HG03342 (cell line): ENCODE data around the gene RAPGEF1.

Experiments used
- ATAC-seq: cut with Tn5 transposase; IDR thresholded peaks from one replicate; pipeline ENCODE4 v1.9.1; 2021; ENCODE audit warnings: mild to moderate bottlenecking, moderate library complexity; ENCODE audit not compliant: unreplicated experiment

The RAPGEF1 gene, protein sequence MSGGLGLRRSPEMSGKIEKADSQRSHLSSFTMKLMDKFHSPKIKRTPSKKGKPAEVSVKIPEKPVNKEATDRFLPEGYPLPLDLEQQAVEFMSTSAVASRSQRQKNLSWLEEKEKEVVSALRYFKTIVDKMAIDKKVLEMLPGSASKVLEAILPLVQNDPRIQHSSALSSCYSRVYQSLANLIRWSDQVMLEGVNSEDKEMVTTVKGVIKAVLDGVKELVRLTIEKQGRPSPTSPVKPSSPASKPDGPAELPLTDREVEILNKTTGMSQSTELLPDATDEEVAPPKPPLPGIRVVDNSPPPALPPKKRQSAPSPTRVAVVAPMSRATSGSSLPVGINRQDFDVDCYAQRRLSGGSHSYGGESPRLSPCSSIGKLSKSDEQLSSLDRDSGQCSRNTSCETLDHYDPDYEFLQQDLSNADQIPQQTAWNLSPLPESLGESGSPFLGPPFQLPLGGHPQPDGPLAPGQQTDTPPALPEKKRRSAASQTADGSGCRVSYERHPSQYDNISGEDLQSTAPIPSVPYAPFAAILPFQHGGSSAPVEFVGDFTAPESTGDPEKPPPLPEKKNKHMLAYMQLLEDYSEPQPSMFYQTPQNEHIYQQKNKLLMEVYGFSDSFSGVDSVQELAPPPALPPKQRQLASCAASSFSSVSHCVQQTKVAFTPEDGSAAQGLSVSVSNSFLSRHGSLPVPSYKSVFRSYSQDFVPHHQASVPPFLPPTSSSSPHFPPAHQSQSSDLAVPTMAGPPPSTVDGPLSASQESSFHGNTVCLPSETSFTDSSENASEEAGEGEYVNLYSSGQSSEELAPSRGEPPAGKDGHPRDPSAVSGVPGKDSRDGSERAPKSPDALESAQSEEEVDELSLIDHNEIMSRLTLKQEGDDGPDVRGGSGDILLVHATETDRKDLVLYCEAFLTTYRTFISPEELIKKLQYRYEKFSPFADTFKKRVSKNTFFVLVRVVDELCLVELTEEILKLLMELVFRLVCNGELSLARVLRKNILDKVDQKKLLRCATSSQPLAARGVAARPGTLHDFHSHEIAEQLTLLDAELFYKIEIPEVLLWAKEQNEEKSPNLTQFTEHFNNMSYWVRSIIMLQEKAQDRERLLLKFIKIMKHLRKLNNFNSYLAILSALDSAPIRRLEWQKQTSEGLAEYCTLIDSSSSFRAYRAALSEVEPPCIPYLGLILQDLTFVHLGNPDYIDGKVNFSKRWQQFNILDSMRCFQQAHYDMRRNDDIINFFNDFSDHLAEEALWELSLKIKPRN (N-terminal part only)

DNA sequence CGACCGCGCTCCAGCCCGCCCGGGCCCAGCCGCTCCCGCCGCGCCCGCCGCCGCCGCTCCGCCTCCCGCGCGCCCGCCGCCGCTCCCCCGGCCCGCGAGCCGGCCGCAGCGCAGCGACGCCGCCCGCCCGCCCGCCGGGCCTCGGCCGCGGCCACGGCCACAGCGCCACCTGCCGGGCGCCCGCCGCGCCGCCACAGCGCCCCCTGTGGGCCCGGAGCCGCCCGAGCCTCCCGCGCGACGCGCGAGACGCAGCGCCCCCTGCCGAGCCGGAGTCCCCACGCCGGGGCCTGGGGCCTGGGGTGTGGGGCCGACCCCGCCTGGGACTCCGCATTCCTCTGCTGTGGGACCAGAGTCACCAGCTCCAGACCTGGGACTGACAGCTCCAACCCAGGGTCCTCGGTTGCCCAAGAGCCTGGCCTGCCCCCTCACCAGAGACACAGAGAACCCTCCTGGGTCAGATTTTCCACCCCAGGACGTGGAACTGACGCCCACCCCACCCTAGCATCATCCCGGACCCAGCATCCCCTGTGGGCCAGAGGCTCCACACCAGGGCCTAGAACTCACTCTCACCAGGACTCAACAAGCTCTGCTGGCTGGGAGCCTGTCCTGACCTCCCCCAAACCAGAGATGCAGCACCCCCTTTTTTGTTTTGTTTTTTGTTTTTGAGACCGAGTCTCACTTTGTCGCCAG, at the start of gene RAPGEF1:
RAPGEF1 (minus strand) TSS at position 118 of the 690 bp plus-strand sequence. CDS start 246 bp downstream, outside the sequence.
- ATAC-seq, result peak; percentile 46

DNA sequence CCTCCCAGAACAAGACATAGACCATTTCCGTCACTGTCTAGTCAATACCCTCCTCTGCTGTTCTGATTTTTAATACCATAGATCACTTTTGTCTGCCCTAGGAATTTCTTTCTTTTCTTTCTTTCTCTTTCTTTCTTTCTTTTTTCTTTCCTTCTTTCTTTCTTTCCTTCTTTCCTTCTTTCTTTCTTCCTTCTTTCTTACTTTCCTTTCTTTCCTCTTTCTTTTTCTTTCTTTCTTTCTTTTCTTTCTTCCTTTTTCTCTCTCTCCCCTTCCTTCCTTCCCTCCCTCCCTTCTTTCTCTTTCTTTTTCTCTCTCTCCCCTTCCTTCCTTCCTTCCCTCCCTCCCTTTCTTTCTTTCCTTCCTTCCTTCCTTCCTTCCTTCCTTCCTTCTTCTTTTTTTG, 49.0 kb upstream of the RAPGEF1 start:
- no peak for ATAC-seq

DNA sequence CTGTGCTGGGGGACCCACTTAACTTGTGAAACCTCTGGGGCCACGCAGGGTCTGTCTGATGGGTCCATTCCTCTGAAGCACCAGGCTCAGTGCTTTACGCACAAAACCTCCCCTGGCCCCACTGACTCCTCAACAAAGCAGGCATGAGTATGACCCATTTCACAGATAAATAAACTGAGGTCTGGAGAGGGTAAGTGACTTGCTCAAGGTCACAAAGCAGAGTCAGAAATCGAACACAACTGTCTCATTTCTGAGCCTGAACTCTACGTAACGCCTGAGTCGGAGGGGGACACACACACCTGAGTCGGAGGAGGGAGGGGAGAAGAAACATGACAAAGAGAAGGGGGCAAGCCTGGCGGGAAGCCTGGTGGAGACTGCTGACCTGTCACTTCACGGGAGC, 48.0 kb upstream of the RAPGEF1 start:
- no peak for ATAC-seq

DNA sequence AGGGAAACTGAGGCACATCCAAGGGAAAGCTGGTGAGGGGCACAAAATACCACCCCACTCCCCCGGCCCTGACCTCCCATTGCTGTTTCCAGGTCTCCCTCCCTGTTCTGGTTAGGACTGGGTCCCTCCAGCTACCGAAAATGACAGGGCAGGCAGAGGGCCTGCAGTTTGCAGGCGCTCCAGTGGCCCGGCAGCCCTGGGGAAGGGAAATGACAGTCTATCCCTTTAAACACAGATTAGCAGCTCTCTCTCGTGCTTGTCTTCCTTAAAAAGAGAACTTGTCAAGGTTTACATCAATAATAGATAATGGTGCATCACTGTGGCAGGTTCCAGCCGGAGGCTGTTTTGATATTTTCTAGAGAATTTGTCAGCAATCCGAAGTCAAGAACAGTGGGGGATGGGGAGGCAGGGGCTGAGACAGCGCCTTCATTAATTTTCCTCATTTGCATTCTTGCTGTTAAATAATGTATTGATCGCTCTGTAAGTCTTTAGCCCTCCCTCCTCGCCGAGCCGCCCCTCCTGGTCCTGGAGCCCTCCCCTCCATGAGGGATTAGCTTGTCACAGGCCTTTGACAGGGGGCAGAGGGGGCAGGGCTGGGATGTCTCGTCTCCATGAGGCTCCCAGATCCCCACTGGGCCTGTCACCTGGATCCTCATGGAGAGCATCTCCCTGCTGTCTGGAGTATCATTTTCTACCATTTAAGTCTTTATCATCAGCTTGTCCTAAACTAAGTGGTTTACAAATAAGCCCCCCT, 45.0 kb upstream of the RAPGEF1 start:
- no peak for ATAC-seq

DNA sequence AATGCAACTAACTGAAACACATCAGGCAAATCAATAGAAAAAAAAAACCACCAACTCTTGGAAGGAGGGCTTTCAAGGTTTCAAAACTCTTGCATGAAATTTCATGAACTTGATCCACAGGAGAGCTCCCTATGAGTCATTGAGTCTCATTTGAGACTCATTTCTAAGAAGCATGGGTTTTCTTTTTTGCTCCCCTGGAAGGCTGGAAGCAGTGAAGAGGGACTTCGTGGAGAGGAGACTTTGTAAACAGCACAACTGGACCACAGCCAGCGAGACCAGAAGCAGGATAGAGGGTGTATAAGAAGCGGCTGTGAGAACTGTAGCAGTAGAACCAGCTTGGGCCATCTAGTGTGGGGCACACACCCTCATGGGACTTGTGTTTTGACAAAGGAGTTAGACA, 41.2 kb upstream of the RAPGEF1 start:
- ATAC-seq, result no peak

DNA sequence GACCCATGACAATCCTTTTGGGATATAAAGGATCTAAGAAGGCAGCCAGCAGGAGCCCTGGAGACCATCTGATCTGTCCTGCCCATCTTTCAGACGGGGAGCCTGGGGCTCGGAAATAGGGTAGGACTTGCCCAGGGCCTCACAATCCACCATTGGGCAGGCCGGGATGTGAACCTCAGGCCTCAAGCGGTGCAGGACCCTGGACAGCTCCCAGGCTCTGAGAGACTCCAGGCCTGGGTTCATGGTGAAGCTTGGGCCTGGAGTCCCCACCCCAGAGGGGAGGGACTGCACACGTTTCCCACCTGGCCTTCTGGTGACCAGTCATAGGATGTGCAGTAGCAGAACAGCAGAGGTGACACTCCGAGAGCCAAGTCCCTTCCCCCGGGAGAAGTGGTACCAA, 36.6 kb upstream of the RAPGEF1 start:
- no peak for ATAC-seq

DNA sequence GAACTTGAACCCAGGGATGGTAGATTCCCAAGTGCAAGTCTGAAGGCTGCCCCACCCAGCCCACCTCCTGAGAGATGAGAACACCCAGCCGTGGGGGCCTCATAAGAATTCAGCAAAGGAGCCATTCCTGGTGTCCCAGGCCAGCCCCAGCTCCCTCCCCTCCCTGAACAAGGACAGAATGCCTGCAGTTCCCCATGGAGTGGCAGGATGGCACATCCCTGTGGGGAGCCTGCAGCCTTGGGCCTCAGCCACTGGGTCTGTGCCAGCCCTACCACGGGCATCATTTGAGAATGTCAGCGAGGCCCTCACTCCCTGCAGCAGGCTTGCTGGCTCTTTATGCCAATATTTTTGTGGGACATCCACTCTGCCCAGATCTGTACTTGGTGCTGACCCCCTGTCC, 36.2 kb upstream of the RAPGEF1 start:
- no peak for ATAC-seq

DNA sequence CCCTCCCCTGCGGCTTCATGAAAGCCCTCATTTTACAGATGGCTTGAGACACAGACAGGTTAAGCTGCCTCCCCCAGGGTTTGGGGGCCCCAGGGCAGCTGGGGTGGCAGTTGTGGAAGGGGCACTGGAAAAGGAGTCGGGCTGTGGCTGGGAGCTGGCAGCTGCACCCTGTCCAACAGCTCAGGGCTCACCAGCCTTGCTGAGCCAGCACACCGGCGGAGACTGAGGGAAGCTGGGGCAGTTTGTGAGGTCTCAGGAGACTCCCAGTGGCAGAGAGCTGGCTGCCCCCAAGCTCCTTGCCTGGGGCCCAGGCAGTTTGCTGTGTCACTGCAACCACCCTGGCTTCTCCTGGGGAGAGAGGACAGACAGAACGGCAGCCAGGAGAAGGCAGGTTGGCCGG, 34.8 kb upstream of the RAPGEF1 start:
- ATAC-seq, result no peak

DNA sequence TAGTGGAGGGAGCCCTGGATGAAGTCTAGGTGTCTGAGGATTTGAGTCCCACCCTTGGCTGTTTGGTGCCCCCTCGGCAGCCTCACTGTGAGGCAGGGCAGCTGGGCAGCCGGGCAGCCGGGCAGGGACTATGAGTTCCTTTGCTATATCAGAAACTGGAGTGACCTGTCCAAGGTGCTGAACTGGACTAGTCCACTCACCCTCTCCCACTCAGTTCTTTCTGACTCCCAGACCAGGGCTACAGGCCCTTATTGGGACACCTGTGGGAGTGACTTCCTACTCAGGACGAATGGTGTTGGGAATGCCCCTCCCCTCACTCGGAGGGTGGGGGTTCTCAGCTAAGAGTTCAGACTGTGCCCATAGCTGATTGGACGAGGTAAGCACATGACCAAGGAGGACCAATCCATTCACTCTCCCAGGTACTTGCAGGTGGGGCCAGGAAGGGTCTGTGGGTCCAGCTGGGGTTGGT, 34.1 kb upstream of the RAPGEF1 start:
- ATAC-seq, result no peak

DNA sequence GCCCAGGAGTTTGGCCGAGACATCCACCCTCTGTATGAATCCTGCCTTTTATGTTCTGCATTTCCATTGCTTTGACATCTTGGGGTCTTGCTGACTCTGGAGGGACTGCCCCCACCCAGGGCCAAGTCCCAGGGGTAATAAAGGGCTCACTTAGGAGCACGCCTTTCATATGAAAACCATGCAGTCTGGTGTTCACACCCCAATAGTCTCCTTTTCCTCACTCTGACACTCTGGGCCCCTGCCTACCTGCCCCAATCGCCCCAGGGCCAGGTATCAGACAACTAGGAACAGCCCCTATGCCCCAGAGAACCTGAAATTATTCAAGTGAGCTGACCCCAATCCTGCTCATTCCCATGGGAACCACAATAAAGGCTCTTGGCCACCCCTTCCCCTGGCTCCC, 33.1 kb upstream of the RAPGEF1 start:
- no peak for ATAC-seq

DNA sequence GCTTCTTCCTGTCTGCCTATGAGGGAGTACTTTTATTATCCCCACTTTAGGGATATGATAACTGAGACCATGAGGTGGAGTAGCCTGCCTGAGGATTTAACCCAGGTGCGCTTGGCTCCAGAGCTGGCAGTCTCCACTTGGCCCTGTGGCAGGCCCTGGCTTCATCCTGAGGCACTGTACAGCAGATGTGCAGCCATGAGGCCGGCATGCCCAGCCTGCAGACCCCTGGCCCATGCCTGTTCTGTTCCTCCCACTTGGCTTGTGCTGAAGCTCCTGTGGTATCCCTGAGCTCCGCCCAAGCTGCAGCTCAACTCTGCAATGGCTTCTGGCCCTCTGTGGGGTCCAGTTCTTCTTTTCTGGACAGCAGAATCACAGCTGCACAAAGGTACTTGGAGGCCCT, 31.8 kb upstream of the RAPGEF1 start:
- ATAC-seq, result no peak

DNA sequence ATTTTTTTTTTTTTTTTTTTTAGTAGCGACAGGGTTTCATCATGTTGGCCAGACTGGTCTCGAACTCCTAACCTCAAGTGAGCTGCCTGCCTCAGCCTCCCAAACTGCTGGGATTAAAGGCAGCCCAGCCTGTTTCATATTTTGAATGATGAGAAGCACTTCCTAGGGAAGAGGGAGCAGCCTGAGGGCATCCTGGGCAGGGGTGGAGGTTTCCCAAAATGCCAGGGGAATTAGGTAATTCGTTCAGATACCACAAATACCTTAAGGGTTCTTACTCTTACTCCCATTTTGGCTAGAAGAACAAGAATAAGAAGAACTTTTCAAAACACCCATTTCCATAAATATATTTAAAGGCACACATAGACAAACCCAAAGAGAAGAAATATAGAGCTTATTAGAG, 29.5 kb upstream of the RAPGEF1 start:
- no peak for ATAC-seq

DNA sequence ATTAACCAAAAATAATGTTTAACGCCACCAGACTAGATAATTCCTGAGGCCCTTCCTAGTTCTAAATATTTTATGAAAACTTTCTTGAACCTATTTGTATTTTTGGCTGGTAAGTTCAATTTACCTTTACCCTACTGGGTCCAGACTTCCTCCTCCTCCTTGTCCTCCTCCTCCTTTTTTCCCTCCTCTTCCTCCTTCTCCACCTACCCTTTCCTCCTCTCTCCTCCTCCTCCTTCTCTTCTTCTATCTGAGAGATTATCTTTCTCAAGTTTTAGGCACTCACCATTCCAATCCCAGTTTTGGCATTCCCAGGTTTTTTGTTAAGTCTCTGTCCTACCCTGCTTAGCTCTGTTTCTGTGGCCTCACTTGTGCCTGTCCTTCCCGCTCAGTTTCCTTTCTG, 24.7 kb upstream of the RAPGEF1 start:
- ATAC-seq, result no peak

DNA sequence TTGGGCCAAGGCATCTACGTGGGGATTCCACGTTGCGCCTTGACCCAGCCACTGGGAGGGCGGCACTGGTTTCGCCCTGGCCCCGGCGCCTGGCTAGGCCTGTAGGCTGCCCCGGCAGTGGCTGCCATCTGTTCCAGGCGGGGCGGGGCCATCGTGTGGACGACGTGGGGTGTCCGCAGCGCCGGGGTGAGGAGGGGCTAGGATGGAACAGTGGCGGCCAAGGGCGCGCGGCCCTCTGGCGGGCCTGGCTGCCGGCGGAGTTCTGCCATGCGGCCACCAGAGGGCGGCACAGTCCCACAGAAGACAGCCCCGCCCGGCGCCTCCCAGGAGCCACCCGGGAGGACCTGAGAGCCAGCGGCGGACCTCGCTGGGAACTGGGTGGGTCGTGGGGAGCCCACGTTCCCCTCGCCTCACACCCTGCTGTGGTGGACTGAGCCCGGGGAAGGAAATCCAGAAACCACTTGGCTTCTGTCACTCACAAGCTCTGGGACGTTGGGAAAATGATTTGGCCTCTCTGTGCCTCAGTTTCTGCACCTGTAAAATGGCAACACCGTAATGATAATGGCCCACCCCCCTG, 22.6 kb upstream of the RAPGEF1 start:
- peak; percentile 47 for ATAC-seq

DNA sequence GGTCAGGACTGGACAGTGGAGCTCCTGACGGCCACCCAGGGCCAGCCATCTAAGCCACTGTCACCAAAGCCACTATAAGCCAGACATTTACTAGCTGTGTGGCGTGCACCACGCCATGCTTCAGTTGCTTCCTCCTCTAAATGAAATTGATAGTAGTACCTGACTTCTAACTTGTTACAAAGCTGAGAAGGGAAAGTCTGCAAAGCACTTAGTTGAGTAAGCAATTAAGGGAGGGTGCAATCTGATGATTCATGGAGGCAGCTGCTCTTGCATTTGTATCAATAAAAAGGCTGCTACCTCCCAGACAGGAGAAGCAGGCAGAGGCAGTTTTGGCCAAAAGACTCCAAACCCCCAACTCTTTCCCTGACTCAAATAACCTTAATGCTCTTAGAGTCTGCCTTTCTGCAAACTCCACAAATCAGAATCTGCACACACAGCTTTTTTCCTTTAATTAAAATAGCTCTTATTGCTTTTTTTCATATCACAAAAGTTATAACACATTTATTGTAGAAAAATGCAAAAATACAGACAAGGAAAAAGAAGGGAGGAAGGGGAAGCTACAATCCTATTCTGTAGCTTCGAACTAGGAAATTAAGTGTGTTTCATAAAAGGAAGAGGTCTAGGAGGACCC, 19.3 kb upstream of the RAPGEF1 start:
- ATAC-seq, result no peak

DNA sequence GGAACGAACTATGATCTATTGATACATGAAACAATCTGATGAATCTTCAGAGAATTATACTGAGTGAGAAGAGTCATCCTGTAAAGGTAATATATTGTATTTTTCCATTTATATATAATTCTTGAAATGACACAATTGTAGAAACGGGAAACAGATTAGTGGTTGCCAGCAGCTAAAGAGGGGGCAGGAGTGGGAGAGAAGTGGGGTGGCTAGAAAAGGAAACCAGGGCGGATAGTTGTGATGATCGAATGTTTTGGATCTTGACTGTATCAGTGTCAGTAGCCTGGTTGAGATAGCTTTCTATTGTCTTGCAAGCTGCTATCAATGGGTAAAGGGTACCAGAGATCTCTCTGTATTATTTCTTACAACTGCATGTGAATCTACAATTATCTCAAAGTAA, 17.7 kb upstream of the RAPGEF1 start:
- ATAC-seq, result no peak

DNA sequence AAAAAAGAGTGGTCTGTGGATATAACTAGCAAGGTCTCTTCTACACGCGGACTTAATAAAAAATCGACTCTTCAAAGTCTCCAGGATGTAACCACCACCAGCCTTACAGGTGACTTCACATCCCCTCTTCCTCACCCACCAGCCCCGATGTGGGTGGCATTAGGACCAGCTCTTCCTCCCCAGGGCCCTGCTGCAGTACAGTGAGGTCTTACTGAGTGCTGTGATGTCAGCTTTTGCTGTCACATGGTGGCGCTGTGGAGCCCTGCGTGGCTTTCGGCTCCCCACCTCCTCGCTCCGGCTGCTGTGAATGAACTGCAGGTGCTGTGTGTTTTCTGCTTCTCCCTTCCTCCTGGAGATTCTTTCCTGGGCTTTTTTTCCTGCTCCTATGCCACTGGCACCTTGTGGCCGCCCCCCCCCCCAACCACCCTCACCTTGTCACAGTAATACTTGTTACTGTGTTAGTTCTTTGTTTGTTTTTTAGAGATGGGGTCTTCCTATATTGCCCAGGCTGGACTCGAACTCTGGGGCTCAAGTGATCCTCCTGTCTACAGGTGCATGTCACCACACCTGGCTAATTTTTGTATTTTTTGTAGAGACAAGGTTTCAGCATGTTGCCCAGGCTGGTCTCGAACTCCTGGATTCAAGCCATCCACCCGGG, 15.8 kb upstream of the RAPGEF1 start:
- peak; percentile 90 for ATAC-seq

DNA sequence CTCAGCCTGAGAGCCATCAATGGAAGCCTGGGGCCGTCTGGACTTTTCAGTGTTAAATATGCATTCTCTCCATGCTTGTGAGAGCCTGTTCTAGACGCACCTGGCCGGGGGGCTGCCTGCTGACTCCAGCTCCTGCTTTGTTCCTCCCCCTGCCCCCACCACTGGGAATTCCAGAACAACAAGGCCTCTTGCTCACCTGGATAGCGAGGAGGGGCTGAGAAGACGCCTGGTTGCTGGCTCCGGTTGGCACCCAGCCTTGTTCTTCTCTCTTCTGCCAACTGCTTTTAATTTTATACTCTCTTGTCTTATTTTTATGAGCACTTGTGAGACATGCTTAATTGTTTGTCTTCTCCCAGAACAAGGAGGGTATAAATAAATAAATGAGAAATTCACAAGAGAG, 15.0 kb upstream of the RAPGEF1 start:
- ATAC-seq, result no peak
